H1 (cell line): ENCODE results near the gene SSNA1. TPM values are rescaled to one million over a fixed set of nuclear protein-coding genes. Genes with fewer than 3 reads are reported as not detected.
A peak's percentile ranks its signal among the peaks of the same experiment; 100 is the strongest.

Experiments used
- CTCF ChIA-PET: fragments of 300-600 bp; sonication (Branson Sonifier 250); formaldehyde crosslinking; loops from one replicate; lab custom pipeline; 2021; ENCODE audit not compliant: partially characterized antibody; lab: Charles Lee
- POLR2A ChIA-PET: fragments of 300-600 bp; sonication (Branson Sonifier 250); formaldehyde crosslinking; loops from one replicate; lab custom pipeline; 2021; ENCODE audit warnings: inconsistent platforms; ENCODE audit not compliant: partially characterized antibody; lab: Charles Lee
- DNase-seq, 2 experiments: peaks; one replicate each; pipeline versions ENCODE4 v3.0.0 to v3.0.0-alpha.2; 2010 to 2022; ENCODE audit warnings: low spot score in 2 of 2, low read depth in 1 of 2, mixed read lengths in 1 of 2
- FAIRE-seq: peaks from 2 replicates; lab custom pipeline; 2011; peaks lifted over from hg19 to GRCh38; lab: Jason Lieb, UNC
- H2AFZ ChIP-seq: 2 replicates; pipeline ENCODE4 v1.8.1; 2012; ENCODE audit warnings: low read length, inconsistent platforms
- H2AK5ac ChIP-seq: 2 replicates; pipeline ENCODE4 v1.6.1; 2013; ENCODE audit warnings: low read depth, low read length
- H2BK120ac ChIP-seq: replicated peaks from 2 replicates; pipeline ENCODE3; 2013; ENCODE audit warnings: low read depth, low read length, inconsistent platforms
- H2BK12ac ChIP-seq: 2 replicates; pipeline ENCODE4 v1.6.1; 2013; ENCODE audit warnings: low read depth, low read length
- H2BK15ac ChIP-seq: 2 replicates; pipeline ENCODE4 v1.6.1; 2013; ENCODE audit warnings: low read length
- H2BK20ac ChIP-seq: 2 replicates; pipeline ENCODE4 v1.6.1; 2013; ENCODE audit warnings: low read length
- H2BK5ac ChIP-seq: 2 replicates; pipeline ENCODE4 v1.6.1; 2013; ENCODE audit warnings: low read depth, low read length
- H3K14ac ChIP-seq: 2 replicates; pipeline ENCODE4 v1.6.1; 2013; ENCODE audit warnings: inconsistent platforms; ENCODE audit not compliant: insufficient read length
- H3K18ac ChIP-seq: 2 replicates; pipeline ENCODE4 v1.6.1; 2013; ENCODE audit warnings: low read length; ENCODE audit errors: extremely low read depth
- H3K23ac ChIP-seq: 2 replicates; pipeline ENCODE4 v1.6.1; 2013; ENCODE audit warnings: inconsistent platforms; ENCODE audit not compliant: insufficient read length
- H3K23me2 ChIP-seq: 2 replicates; pipeline ENCODE4 v1.6.1; 2013; ENCODE audit warnings: low read depth, low read length
- H3K27ac ChIP-seq: 2 replicates; pipeline ENCODE4 v1.6.1; 2011; ENCODE audit warnings: low read depth, low read length, inconsistent platforms
- H3K27me3 ChIP-seq, 4 experiments: replicated peaks in 1 of 4; 1 replicate in 1 of 4; 2 replicates in 3 of 4; pipeline versions ENCODE4 v1.6.1 to v1.8.1; 2011 to 2013; ENCODE audit warnings: low read length in 3 of 4, mild to moderate bottlenecking in 3 of 4, inconsistent platforms in 2 of 4, mixed read lengths in 2 of 4, moderate library complexity in 1 of 4; ENCODE audit not compliant: control insufficient read depth in 3 of 4, insufficient read depth in 3 of 4; ENCODE audit errors: extremely low read depth in 1 of 4
- H3K36me3 ChIP-seq, 4 experiments: 2 replicates each; pipeline versions ENCODE4 v1.6.1 to v1.8.1; 2011 to 2013; ENCODE audit warnings: mild to moderate bottlenecking in 4 of 4, low read length in 3 of 4, moderate library complexity in 2 of 4, control low read depth in 1 of 4, inconsistent platforms in 1 of 4; ENCODE audit not compliant: insufficient read depth in 4 of 4, control insufficient read depth in 2 of 4
- H3K4ac ChIP-seq: replicated peaks from 2 replicates; pipeline ENCODE3; 2013; ENCODE audit warnings: low read length, low read depth, mixed read lengths, inconsistent platforms; ENCODE audit not compliant: insufficient read length
- H3K4me1 ChIP-seq, 4 experiments: replicated peaks in 1 of 4; 1 replicate in 1 of 4; 2 replicates in 3 of 4; pipeline versions ENCODE4 v1.6.1 to v1.8.1; 2011 to 2013; ENCODE audit warnings: low read length in 3 of 4, inconsistent platforms in 2 of 4, mixed read lengths in 1 of 4; ENCODE audit not compliant: insufficient read depth in 4 of 4, control insufficient read depth in 3 of 4
- H3K4me2 ChIP-seq, 2 experiments: 2 replicates each; pipeline versions ENCODE4 v1.6.1 to v1.8.1; 2011 to 2013; ENCODE audit warnings: low read depth in 2 of 2, low read length in 2 of 2, control low read depth in 1 of 2, inconsistent platforms in 1 of 2, mild to moderate bottlenecking in 1 of 2; ENCODE audit not compliant: insufficient read depth in 1 of 2
- H3K4me3 ChIP-seq, 4 experiments: fragments of 200-600, 300-600 bp in 1 of 4; sonication (generic), shearing (Covaris generic), sonication (Bioruptor Twin) in 1 of 4; 2 replicates each; pipeline versions ENCODE4 v1.5.1 to v1.8.1; 2011 to 2016; ENCODE audit warnings: low read length in 4 of 4, low read depth in 3 of 4, control low read depth in 2 of 4, inconsistent platforms in 2 of 4, mild to moderate bottlenecking in 2 of 4, mixed read lengths in 1 of 4, moderate library complexity in 1 of 4; ENCODE audit not compliant: insufficient read depth in 2 of 4; ENCODE audit errors: extremely low read depth in 1 of 4
- H3K56ac ChIP-seq: replicated peaks from 2 replicates; pipeline ENCODE3; 2013; ENCODE audit warnings: low read depth, mild to moderate bottlenecking, mixed read lengths, low read length, inconsistent platforms; ENCODE audit not compliant: insufficient read length
- H3K79me1 ChIP-seq: 2 replicates; pipeline ENCODE4 v1.6.1; 2013; ENCODE audit warnings: low read depth, low read length, control low read depth
- H3K79me2 ChIP-seq, 2 experiments: 2 replicates each; pipeline versions ENCODE4 v1.6.1 to v1.8.1; 2012 to 2013; ENCODE audit warnings: low read length in 2 of 2, mild to moderate bottlenecking in 2 of 2, inconsistent platforms in 1 of 2; ENCODE audit not compliant: insufficient read depth in 2 of 2, control insufficient read depth in 1 of 2
- H3K9ac ChIP-seq, 4 experiments: replicated peaks in 1 of 4; 1 replicate in 1 of 4; 2 replicates in 3 of 4; pipeline versions ENCODE4 v1.6.1 to v1.8.1; 2011 to 2013; ENCODE audit warnings: low read depth in 3 of 4, low read length in 3 of 4, control low read depth in 2 of 4, mild to moderate bottlenecking in 2 of 4, moderate library complexity in 2 of 4, inconsistent platforms in 1 of 4; ENCODE audit errors: extremely low read depth in 1 of 4
- H3K9me3 ChIP-seq, 2 experiments: 2 replicates each; pipeline versions ENCODE4 v1.6.1 to v1.8.1; 2012 to 2013; ENCODE audit warnings: mild to moderate bottlenecking in 2 of 2, moderate library complexity in 2 of 2, control low read depth in 1 of 2, inconsistent platforms in 1 of 2, low read depth in 1 of 2, low read length in 1 of 2, mixed read lengths in 1 of 2; ENCODE audit not compliant: insufficient read depth in 2 of 2
- H4K20me1 ChIP-seq, 2 experiments: replicated peaks in 1 of 2; 2 replicates each; pipeline versions ENCODE3 to v1.8.1; 2011 to 2013; ENCODE audit warnings: inconsistent platforms in 2 of 2, low read length in 2 of 2, mild to moderate bottlenecking in 1 of 2; ENCODE audit not compliant: insufficient read depth in 2 of 2, control insufficient read depth in 1 of 2
- H4K5ac ChIP-seq: 2 replicates; pipeline ENCODE4 v1.6.1; 2013; ENCODE audit warnings: low read length, low read depth, mixed read lengths, inconsistent platforms; ENCODE audit not compliant: insufficient read length
- H4K8ac ChIP-seq: 2 replicates; pipeline ENCODE4 v1.8.0; 2013; ENCODE audit warnings: mild to moderate bottlenecking, moderate library complexity, low read length, inconsistent platforms; ENCODE audit not compliant: insufficient read depth; ENCODE audit errors: extremely low read depth
- H4K91ac ChIP-seq: replicated peaks from 2 replicates; pipeline ENCODE3; 2013; ENCODE audit warnings: low read length, mixed read lengths, inconsistent platforms; ENCODE audit not compliant: insufficient read length
- BACH1 ChIP-seq: IDR thresholded peaks from 2 replicates; pipeline ENCODE4 v1.6.1; 2012; ENCODE audit warnings: low read length, improper control_type of control experiment
- FOSL1 ChIP-seq: IDR thresholded peaks from 2 replicates; pipeline ENCODE4 v1.6.1; 2011; ENCODE audit warnings: mild to moderate bottlenecking, low read depth, low read length, moderate library complexity; ENCODE audit not compliant: insufficient read depth
- SP1 ChIP-seq: IDR thresholded peaks from 2 replicates; pipeline ENCODE4 v1.6.1; 2011; ENCODE audit warnings: low read depth, low read length
- USF2 ChIP-seq: IDR thresholded peaks from 2 replicates; pipeline ENCODE4 v1.6.1; 2011; ENCODE audit warnings: low read length, improper control_type of control experiment
- WGBS, 2 experiments: shearing (Covaris generic) in 1 of 2; methylation state at CpG; one replicate each; pipeline versions ENCODE4 v1.1.6 to v1.1.7; 2013 to 2015; ENCODE audit warnings: low lambda C conversion rate in 2 of 2, mixed read lengths in 2 of 2, inconsistent platforms in 1 of 2, low coverage in 1 of 2, missing lambda C conversion rate in 1 of 2; ENCODE audit not compliant: insufficient replicate concordance in 2 of 2, insufficient coverage in 1 of 2, insufficient read length in 1 of 2; ENCODE audit errors: extremely low coverage in 1 of 2, missing lambda C conversion rate in 1 of 2; 5-methylcytosine and 5-hydroxymethylcytosine counted together
- polyA plus RNA-seq, 7 experiments: library from polyadenylated mRNA; depleted of rRNA in 3 of 7; stranded (reverse) in 5 of 7; unstranded in 2 of 7; fragments of >200 nt in 5 of 7; fragments of 200-250 nt in 2 of 7; gene quantifications; 1 replicate in 5 of 7; 2 replicates in 1 of 7; 4 replicates in 1 of 7; pipeline versions ENCODE4 v1.2.1 to v1.2.3, GENCODE V29; 2011 to 2013; ENCODE audit warnings: missing spikeins in 2 of 7, mixed read lengths in 2 of 7
- total RNA-seq: library from RNA; stranded (reverse); fragmentation: NEBNext Ultra II Directional; extraction: Animal tissue kit (Norgen Biotek cat#: 25700); gene quantifications from 2 replicates; pipeline ENCODE4 v1.2.1, GENCODE V29; 2021

Gene SSNA1
- total and polyA plus RNA-seq, 2 of the 8 experiments (the other 6 are each of a cell fraction or from before 2014, with no cell fraction given), result 87.3 to 157 TPM

- Histone ChIP-seq H4K5ac (no peak overlapping the region), H3K36me3 (peaks cover 3 to 20% (median 8%) of the 10 kb centered on the region in 4 experiments; a peak in 6 of 8 replicates), H2AK5ac (no peak overlapping the region), H3K23me2 (peaks cover 8% of the 10 kb centered on the region; the same call in 1 of the 2 replicates), H3K4me2 (peak overlapping the region; percentile 83 to 96), H3K9ac (peak overlapping the region in 1 of 4 experiments; percentile 78; a peak in 2 of 7 replicates), H3K4me1 (peaks cover 0 to 17% (median 6%) of the 10 kb centered on the region in 4 experiments; a peak in 5 of 7 replicates), H3K56ac (no peak overlapping the region), H3K79me1 (peaks cover 5% of the 10 kb centered on the region; the same call in 1 of the 2 replicates), H2AFZ (no peak overlapping the region)
- no peak for DNase-seq
- TF ChIP-seq BACH1 (no peak), USF2 (no peak), FOSL1 (no peak), SP1 (no peak)
- TF ChIP-seq, all 59 proteins: peak for 0
- Histone ChIP-seq H2BK12ac (no peak overlapping the region), H3K9me3 (no peaks in the 10 kb centered on the region), H3K27ac (no peak overlapping the region), H4K20me1 (peaks cover 4 to 29% of the 10 kb centered on the region in 2 experiments), H3K79me2 (peaks cover 0 to 30% of the 10 kb centered on the region in 2 experiments; a peak in 2 of 4 replicates), H3K27me3 (no peaks in the 10 kb centered on the region; a peak in 1 of 7 replicates), H3K4ac (no peak overlapping the region), H4K8ac (peak overlapping the region; percentile 96; the same call in 1 of the 2 replicates), H2BK5ac (no peak overlapping the region), H4K91ac (no peak overlapping the region), H2BK20ac (no peak overlapping the region), H3K23ac (no peak overlapping the region), H3K4me3 (peak overlapping the region; percentile 71 to 92 (median 82)), H3K18ac (no peak overlapping the region), H2BK120ac (no peak overlapping the region), H2BK15ac (no peak overlapping the region), H3K14ac (no peak overlapping the region)
- no peak for FAIRE-seq
- CTCF ChIA-PET, result interaction anchor here (1.0 to 14.0 kb wide), 8 partner anchors 8 to 151 kb away, joined by 3 to 204 read pairs (median 16); partner anchors contain the start of genes CYSRT1, LRRC26, NDOR1 and RNF208
- WGBS, 2 experiments, result 91% methylated on average over 15 of the region's 15 CpGs; no CpG with 5 or more reads in 1 of the 2 experiments
- POLR2A ChIA-PET, result interaction anchor here (0.9 to 11.0 kb wide), 13 partner anchors 11 to 58 kb away, joined by 3 to 107 read pairs (median 6); partner anchors contain the start of genes CYSRT1, NDOR1, RNF224 and TMEM203
Observed at GRCh38 chr9:137187386-137187785, 1.1 kb upstream of the SSNA1 start.
